Trophoblast cell (in vitro differentiated cells and primary cell): Measurements from ENCODE around the gene HLA-DRB1.
"Not testable (repeated sequence)": the region's sequence is repeated elsewhere in the genome, so short reads cannot be mapped to it uniquely, and the experiment has no call there.

Source experiments
- DNase-seq, 2 donors: peaks; one replicate each; pipeline ENCODE4 v3.0.0-alpha.2; 2016
- H2AFZ ChIP-seq: 2 replicates; pipeline ENCODE4 v1.6.1; 2013; ENCODE audit warnings: low read length, moderate library complexity, mild to moderate bottlenecking; ENCODE audit not compliant: insufficient read depth, poor library complexity
- H2AK5ac ChIP-seq: 2 replicates; pipeline ENCODE4 v1.6.1; 2013; ENCODE audit warnings: mild to moderate bottlenecking, low read length
- H2BK120ac ChIP-seq: 2 replicates; pipeline ENCODE4 v1.6.1; 2013; ENCODE audit warnings: low read length, mild to moderate bottlenecking, moderate library complexity; ENCODE audit not compliant: insufficient read depth, poor library complexity
- H2BK12ac ChIP-seq: 2 replicates; pipeline ENCODE4 v1.6.1; 2013; ENCODE audit warnings: mild to moderate bottlenecking, low read length, moderate library complexity
- H2BK5ac ChIP-seq: 2 replicates; pipeline ENCODE4 v1.6.1; 2013; ENCODE audit warnings: low read length, low read depth, moderate library complexity, mild to moderate bottlenecking; ENCODE audit not compliant: poor library complexity
- H3K14ac ChIP-seq: 2 replicates; pipeline ENCODE4 v1.6.1; 2013; ENCODE audit warnings: mild to moderate bottlenecking, low read length
- H3K18ac ChIP-seq: 2 replicates; pipeline ENCODE4 v1.6.1; 2013; ENCODE audit warnings: mild to moderate bottlenecking, low read length
- H3K23ac ChIP-seq: 2 replicates; pipeline ENCODE4 v1.6.1; 2013; ENCODE audit warnings: low read length
- H3K27ac ChIP-seq: 2 replicates; pipeline ENCODE4 v1.5.1; 2013; ENCODE audit warnings: low read depth, mild to moderate bottlenecking, inconsistent platforms, low read length, moderate library complexity
- H3K27me3 ChIP-seq: 2 replicates; pipeline ENCODE4 v1.6.1; 2013; ENCODE audit warnings: inconsistent platforms, mild to moderate bottlenecking, low read length, moderate library complexity; ENCODE audit not compliant: insufficient read depth
- H3K36me3 ChIP-seq, 2 experiments: 1 replicate in 1 of 2; 2 replicates in 1 of 2; pipeline ENCODE4 v1.6.1; 2013; ENCODE audit warnings: low read length in 2 of 2, mild to moderate bottlenecking in 2 of 2, moderate library complexity in 1 of 2; ENCODE audit not compliant: insufficient read depth in 2 of 2, control insufficient read depth in 1 of 2
- H3K4ac ChIP-seq: 2 replicates; pipeline ENCODE4 v1.6.1; 2013; ENCODE audit warnings: low read depth, mild to moderate bottlenecking, low read length, moderate library complexity
- H3K4me1 ChIP-seq, 2 experiments: 1 replicate in 1 of 2; 2 replicates in 1 of 2; pipeline ENCODE4 v1.6.1; 2013; ENCODE audit warnings: low read length in 2 of 2, mild to moderate bottlenecking in 2 of 2, moderate library complexity in 1 of 2; ENCODE audit not compliant: insufficient read depth in 2 of 2, control insufficient read depth in 1 of 2
- H3K4me2 ChIP-seq: 2 replicates; pipeline ENCODE4 v1.6.1; 2013; ENCODE audit warnings: inconsistent platforms, mild to moderate bottlenecking, low read length, moderate library complexity
- H3K4me3 ChIP-seq: 2 replicates; pipeline ENCODE4 v1.5.1; 2013; ENCODE audit warnings: mild to moderate bottlenecking, low read depth, low read length, inconsistent platforms
- H3K79me1 ChIP-seq: one replicate; pipeline ENCODE4 v1.6.1; 2013; ENCODE audit warnings: low read length
- H3K79me2 ChIP-seq: 2 replicates; pipeline ENCODE4 v1.6.1; 2013; ENCODE audit warnings: low read length, mild to moderate bottlenecking; ENCODE audit not compliant: control insufficient read depth, insufficient read depth, poor library complexity
- H3K9ac ChIP-seq: 2 replicates; pipeline ENCODE4 v1.6.1; 2013; ENCODE audit warnings: mild to moderate bottlenecking, low read length
- H3K9me3 ChIP-seq: 2 replicates; pipeline ENCODE4 v1.6.1; 2013; ENCODE audit warnings: low read depth, mild to moderate bottlenecking, control low read depth, inconsistent platforms, low read length; ENCODE audit not compliant: insufficient read depth
- H4K12ac ChIP-seq: 2 replicates; pipeline ENCODE4 v1.6.1; 2013; ENCODE audit warnings: low read depth, mild to moderate bottlenecking, low read length, moderate library complexity
- H4K8ac ChIP-seq: 2 replicates; pipeline ENCODE4 v1.6.1; 2013; ENCODE audit warnings: low read depth, mild to moderate bottlenecking, low read length, moderate library complexity
- H4K91ac ChIP-seq: one replicate; pipeline ENCODE4 v1.6.1; 2013; ENCODE audit warnings: low read depth, mild to moderate bottlenecking, low read length, moderate library complexity
- WGBS: extraction: QIAGEN DNeasy Blood & Tissue Kit; methylation state at CpG from one replicate; pipeline ENCODE4 v1.1.7; 2013; ENCODE audit warnings: missing lambda C conversion rate; ENCODE audit not compliant: insufficient read length, insufficient coverage; ENCODE audit errors: extremely low coverage; 5-methylcytosine and 5-hydroxymethylcytosine counted together

HLA-DRB1 gene

GRCh38 chr6:32553037-32553742, 36.5 kb downstream of the HLA-DRB1 start:
- H3K27me3 ChIP-seq: no peaks in the 10 kb centered on the region

GRCh38 chr6:32551410-32551809, 38.2 kb downstream of the HLA-DRB1 start:
- Histone ChIP-seq H2BK5ac (no peak overlapping the region), H3K36me3 (no peaks in the 10 kb centered on the region), H3K79me1 (no peaks in the 10 kb centered on the region), H4K8ac (no peak overlapping the region), H3K79me2 (no peaks in the 10 kb centered on the region), H2AK5ac (no peak overlapping the region), H4K91ac (no peak overlapping the region), H3K4ac (no peak overlapping the region), H3K18ac (no peak overlapping the region), H3K27ac (no peak overlapping the region), H2BK12ac (no peak overlapping the region), H3K23ac (no peak overlapping the region), H3K4me2 (no peak overlapping the region), H3K14ac (no peak overlapping the region), H3K27me3 (no peaks in the 10 kb centered on the region), H3K4me1 (no peaks in the 10 kb centered on the region), H4K12ac (no peak overlapping the region), H3K9me3 (no peaks in the 10 kb centered on the region), H2AFZ (no peak overlapping the region), H3K4me3 (no peak overlapping the region), H2BK120ac (no peak overlapping the region), H3K9ac (no peak overlapping the region)
- WGBS: no CpG with 5 or more reads among the region's 5 CpGs
- peak in 1 of 2 donors; percentile 24 for DNase-seq

More at GRCh38 chr6:32553037-32553742, 36.5 kb downstream of the HLA-DRB1 start:
- no peak overlapping the region for H3K9ac ChIP-seq
- no CpG with 5 or more reads among the region's 5 CpGs for WGBS
- H2BK5ac ChIP-seq: no peak overlapping the region
- H3K27ac ChIP-seq: no peak overlapping the region
- H3K4me3 ChIP-seq: no peak overlapping the region
- no peak for DNase-seq
- H3K9me3 ChIP-seq: no peaks in the 10 kb centered on the region
- no peaks in the 10 kb centered on the region for H3K36me3 ChIP-seq
- no peak overlapping the region for H3K14ac ChIP-seq
- H3K4me2 ChIP-seq: no peak overlapping the region
- H4K8ac ChIP-seq: no peak overlapping the region
- H4K91ac ChIP-seq: no peak overlapping the region
- H2BK120ac ChIP-seq: no peak overlapping the region
- no peak overlapping the region for H3K4ac ChIP-seq
- H3K18ac ChIP-seq: no peak overlapping the region
- no peaks in the 10 kb centered on the region for H3K4me1 ChIP-seq
- H2AFZ ChIP-seq: no peak overlapping the region
- no peak overlapping the region for H3K23ac ChIP-seq
- no peak overlapping the region for H2BK12ac ChIP-seq
- H4K12ac ChIP-seq: no peak overlapping the region
- no peaks in the 10 kb centered on the region for H3K79me2 ChIP-seq
- H2AK5ac ChIP-seq: no peak overlapping the region
- no peaks in the 10 kb centered on the region for H3K79me1 ChIP-seq

DNA sequence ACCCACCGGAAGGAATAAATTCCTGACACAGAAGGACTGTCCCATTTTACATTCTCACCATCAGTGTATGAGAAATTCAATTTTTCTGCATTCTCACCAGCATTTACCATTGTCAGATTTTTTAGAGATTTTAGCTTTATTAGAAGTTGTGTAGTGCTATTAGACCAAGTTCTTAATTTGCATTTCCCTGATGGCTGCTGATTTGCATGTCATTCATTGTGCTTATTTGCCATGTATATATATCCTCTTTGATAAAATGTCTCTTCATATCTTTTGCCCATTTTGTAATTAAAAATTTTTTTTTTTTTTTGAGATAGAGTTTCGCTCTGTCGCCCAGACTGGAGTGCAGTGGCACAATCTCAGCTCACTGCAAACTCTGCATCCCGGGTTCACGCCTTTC, 49.8 kb downstream of the HLA-DRB1 start:
- H2AK5ac ChIP-seq: no peak overlapping the region
- no peak overlapping the region for H4K91ac ChIP-seq
- H3K18ac ChIP-seq: no peak overlapping the region
- H2AFZ ChIP-seq: no peak overlapping the region
- no peak overlapping the region for H2BK5ac ChIP-seq
- H3K4me2 ChIP-seq: no peak overlapping the region
- no peaks in the 10 kb centered on the region for H3K9me3 ChIP-seq
- no peaks in the 10 kb centered on the region for H3K79me2 ChIP-seq
- H3K27me3 ChIP-seq: no peaks in the 10 kb centered on the region
- H3K4me1 ChIP-seq: no peaks in the 10 kb centered on the region
- no peaks in the 10 kb centered on the region for H3K79me1 ChIP-seq
- no peaks in the 10 kb centered on the region for H3K36me3 ChIP-seq
- H4K12ac ChIP-seq: no peak overlapping the region
- no peak overlapping the region for H2BK120ac ChIP-seq
- no peak overlapping the region for H4K8ac ChIP-seq
- no peak overlapping the region for H3K23ac ChIP-seq
- H3K27ac ChIP-seq: no peak overlapping the region
- no peak overlapping the region for H3K4ac ChIP-seq
- no peak overlapping the region for H3K9ac ChIP-seq
- H2BK12ac ChIP-seq: no peak overlapping the region
- WGBS: no CpG with 5 or more reads among the region's 5 CpGs
- DNase-seq: no peak
- no peak overlapping the region for H3K4me3 ChIP-seq
- no peak overlapping the region for H3K14ac ChIP-seq

DNA sequence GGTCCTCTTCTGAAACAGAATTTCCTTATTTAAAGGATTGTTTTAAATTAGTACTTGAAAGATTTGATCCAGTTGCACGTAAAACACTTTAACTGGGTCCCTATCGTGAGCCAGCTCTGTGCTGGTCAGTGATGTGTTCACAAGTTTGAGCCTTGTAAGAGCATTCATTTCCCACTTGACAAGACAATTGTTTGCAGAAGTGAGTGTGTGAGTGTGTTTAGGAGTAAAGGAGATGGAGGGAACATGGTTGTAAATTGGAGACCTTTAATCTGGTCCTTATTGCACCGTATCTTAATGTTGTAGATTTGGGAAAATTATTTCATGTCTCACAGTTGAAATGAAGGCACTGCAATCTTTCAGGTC, 59.2 kb downstream of the HLA-DRB1 start:
- not testable (repeated sequence) for H3K4me2 ChIP-seq, H3K79me2 ChIP-seq, H2BK5ac ChIP-seq, H4K91ac ChIP-seq, H3K23ac ChIP-seq, H4K12ac ChIP-seq, DNase-seq, H3K18ac ChIP-seq, H3K4me1 ChIP-seq, H2BK12ac ChIP-seq, H3K4me3 ChIP-seq, H3K9me3 ChIP-seq, H2AK5ac ChIP-seq, H3K36me3 ChIP-seq, H2AFZ ChIP-seq, H3K27me3 ChIP-seq, H3K14ac ChIP-seq, H3K79me1 ChIP-seq, H4K8ac ChIP-seq, H3K9ac ChIP-seq, H3K27ac ChIP-seq, H3K4ac ChIP-seq, H2BK120ac ChIP-seq
- no CpG with 5 or more reads among the region's 3 CpGs for WGBS
